GM19043 (cell line): ENCODE measurements around the gene ATOH8.

Experiments used
- ATAC-seq: cut with Tn5 transposase; IDR thresholded peaks from one replicate; pipeline ENCODE4 v1.9.1; 2021; ENCODE audit warnings: low read depth; ENCODE audit not compliant: unreplicated experiment

ATOH8 gene

GRCh38 chr2:85796046-85796340 lies 42.2 kb downstream of the ATOH8 start:
- ATAC-seq, result no peak

DNA sequence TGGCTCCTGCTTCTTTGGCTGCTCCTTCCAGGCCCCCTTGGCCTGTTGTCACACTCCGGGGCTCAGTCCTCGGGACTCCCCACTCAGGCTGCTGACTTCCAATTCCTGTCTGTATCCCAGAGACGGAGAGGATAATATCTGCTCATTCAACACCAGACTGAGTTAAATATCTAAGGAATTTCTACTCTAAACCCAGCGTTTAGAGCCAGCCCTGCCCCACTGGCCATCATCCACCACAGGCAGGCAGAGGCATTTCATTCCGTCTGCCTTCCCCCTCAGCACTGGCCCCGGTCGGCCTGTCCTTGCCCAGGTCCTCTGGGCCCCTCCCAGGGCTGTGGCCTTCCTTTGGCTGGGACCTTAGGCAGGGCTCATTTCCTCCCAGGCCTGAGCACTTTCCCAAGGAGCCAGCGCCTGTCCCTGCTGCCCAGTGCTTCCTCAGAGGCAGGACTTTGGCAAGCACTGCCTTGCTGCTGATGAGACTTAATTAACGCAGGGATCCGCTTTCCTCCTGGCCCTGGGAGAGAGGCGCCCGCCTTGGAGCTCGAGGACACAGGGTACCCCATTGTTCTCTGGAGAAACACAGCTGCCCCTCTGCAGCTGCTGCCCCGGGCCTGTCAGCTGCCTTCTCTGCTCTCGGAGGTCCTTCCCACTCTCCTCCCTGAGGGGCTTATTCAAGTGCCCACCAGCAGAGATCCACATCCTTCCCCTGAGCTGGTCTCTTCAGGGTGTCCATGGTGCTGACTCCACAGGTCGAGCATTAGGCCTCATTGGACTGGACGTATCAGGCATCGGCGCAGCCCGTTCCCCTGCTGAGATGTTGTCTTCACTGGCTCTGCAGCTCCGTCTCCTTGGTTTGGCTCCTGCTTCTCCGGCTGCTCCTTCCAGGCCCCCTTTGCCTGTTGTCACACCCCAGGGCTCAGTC lies 42.8 kb downstream of the ATOH8 start:
- ATAC-seq, result no peak

- ATAC-seq, result no peak
Observed at GRCh38 chr2:85797263-85797660, 43.5 kb downstream of the ATOH8 start.

DNA sequence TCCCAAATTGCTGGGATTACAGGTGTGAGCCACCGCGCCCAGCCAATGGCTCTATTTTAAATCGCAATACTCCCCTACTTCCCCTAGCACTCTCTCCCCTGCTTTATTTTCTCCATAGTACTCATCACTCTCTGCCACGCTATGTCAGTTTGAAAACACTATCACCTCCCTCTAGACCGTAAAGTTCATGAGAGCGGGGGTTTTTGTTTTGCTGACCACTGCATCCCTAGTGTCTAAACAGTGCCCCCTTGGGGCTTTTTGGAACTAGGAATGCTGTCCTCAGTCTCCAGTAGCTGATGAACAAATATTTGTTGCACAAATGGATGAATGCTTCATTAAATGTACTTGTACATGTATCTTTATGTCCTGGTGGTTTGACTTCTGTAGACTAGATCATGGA lies 44.1 kb downstream of the ATOH8 start:
- ATAC-seq, result no peak

GRCh38 chr2:85799215-85799956 lies 45.6 kb downstream of the ATOH8 start:
- ATAC-seq, result no peak

DNA sequence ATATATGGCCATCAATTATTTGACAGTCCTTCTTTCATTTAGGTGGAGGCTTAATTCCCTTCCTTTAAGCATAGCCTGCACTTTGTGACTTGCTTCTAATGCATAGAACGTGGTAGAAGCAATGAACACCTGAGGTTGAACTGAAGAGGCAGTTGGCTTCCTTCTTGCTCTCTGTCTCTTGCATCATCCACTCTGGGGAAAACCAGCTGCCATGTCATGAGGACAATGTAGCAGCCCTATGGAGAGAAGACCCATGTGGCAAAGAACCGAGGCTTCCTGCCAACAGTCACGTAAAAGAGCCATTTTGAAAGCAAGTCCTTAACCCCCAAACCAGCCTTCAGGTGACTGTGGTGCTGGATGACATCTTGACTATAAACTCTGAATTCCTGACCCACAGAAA lies 46.8 kb downstream of the ATOH8 start:
- ATAC-seq, result no peak

DNA sequence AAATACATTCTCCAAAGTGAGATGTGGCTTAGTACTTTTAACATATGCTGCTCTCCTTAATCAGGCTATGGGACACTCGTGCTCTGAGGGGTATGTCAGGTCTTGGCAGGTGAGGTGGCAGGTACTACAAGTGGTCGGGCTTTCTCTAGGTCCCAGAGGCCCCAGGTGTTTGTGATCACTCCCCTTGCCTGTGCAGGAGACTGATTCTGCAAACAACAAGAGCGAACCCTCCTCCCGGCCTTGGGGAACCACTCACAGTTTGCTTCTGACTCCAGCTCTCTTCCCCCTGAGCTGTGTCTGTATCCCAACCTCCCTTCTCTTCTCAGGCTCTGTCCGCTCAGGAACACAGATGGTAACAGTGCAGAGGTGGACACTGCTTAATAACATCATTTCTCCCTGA lies 48.1 kb downstream of the ATOH8 start:
- ATAC-seq, result no peak

DNA sequence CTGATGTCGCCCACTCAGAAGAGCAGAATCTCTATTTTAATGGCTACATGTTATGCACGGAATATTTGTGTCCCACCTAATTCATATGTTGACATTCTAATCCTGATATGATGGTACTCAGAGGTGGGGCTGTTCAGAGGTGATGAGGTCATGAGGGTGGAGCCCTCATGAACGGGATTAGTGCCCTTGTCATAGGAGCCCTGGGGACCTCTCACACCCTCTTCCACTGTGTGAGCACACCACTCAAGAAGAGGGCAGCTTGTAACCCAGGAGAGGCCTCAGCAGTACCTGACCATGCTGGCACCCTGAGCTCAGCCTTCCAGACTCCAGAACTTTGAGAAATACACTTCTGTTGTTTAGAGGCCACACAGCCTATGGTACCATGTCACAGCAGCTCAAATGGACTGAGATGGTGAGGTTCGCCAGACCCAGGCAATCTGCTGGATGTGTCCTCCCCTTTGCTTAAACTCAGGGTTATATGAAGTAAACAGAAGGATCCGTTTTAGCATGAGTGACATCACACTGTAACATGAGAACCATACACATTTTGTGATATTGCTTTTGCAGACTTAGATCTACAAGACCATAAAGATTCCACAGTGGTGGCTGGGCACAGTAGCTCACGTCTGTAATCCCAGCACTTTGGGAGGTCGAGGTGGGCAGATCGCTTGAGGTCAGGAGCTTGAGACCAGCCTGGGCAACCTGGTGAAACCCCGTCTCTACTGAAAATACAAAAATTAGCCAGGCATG lies 48.7 kb downstream of the ATOH8 start:
- ATAC-seq, result no peak

- no peak for ATAC-seq
Observed at GRCh38 chr2:85803704-85804425, 50.1 kb downstream of the ATOH8 start.

DNA sequence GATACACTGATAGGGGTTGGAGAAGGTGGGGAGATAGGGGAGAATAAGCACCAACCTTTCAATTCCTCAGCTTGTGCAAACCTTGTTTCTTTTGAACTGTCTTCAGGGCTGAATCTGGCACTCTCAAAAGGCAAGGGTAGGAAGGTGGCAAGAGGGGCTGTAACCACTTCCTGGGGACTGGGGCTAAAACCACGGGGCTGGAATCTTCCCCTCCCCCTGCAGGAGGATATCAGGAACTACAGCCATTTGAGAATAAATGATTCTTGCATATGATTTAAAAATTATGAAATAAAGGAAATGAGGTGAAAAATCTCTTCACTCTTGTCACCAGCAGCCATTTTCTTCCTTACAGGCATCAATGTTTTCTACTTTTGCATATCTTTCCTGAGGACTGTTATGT lies 50.8 kb downstream of the ATOH8 start:
- ATAC-seq, result no peak

DNA sequence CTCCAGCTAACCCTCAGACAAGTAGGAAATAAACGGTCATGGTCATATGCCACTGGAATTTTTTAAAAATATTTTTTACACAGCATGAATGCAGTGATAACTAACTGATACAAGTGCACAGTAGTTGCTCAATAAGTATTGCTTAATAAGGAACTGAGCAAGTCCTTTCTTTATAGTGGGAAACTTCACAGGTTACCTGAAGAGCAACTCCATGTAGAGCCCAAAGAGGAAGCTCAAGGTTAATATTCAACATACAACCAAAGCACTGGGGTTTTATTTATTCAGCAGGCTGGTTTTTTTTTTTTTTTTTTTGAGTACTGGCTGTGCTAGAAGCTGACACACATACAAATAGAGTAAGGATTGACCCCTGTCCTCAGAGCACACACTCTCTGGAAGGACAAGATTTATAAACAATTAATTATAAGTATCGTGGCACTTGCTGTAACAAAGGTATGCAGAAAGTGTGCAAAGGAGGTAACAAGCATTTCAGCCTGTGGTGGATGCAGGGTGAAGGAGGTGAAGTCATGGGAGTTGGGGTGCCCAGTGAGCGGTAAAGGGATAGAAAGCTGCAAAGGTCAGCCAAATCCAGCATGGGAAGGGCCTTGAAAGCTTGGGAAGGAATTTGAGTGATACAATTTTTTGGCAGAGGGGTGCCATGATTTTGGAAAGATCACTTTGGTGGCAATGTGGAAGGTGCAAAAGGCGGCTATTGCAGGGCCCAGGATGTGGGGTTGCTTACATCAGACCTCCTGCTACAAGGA lies 52.7 kb downstream of the ATOH8 start:
- no peak for ATAC-seq

GRCh38 chr2:85807756-85808155 lies 54.0 kb downstream of the ATOH8 start:
- no peak for ATAC-seq

- no peak for ATAC-seq
Observed at GRCh38 chr2:85810371-85811179, 56.8 kb downstream of the ATOH8 start.

DNA sequence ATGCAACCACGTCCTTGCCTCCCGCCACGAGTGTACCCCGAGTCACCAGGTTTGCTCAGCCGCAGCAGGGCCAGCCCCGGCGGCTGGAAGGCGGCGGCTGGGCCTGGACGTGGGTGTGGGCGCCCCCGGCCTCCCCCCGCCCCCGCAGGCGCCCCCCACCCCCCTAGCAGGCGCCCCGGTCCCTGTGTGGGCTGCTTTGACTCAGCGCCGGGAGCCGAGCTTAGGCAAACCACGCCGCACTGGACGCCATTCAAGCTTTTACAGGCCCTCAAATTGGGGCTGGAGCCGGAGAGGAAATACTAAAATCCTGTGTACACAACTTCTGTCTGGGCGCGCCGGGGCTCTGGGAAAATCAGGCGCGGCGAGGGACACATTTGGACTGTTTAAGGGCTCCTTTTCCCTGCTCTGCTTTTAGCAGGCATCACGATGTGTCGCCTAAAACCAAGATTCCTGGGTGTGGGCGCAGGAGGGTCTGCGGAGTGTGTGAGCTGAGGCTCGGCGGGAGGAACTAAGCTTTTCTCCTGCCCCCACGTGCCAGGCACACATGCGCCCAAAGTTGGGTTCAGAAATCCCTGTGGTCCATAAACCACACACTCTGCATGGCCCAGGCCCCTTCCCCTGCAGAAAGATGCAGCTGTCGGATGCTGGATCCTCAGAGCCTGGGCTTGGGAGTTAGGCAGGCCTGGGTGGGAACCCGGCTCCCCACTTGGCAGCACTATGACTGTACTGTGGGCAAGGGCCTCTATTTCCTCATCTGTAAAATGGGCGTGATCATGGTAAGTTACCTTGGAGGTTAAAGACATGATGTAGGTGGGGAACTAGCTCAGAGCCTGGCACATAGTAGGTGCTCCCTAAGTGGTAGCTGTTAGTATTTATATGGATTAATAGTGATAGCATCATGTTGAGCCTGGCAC lies 57.6 kb downstream of the ATOH8 start:
- no peak for ATAC-seq

DNA sequence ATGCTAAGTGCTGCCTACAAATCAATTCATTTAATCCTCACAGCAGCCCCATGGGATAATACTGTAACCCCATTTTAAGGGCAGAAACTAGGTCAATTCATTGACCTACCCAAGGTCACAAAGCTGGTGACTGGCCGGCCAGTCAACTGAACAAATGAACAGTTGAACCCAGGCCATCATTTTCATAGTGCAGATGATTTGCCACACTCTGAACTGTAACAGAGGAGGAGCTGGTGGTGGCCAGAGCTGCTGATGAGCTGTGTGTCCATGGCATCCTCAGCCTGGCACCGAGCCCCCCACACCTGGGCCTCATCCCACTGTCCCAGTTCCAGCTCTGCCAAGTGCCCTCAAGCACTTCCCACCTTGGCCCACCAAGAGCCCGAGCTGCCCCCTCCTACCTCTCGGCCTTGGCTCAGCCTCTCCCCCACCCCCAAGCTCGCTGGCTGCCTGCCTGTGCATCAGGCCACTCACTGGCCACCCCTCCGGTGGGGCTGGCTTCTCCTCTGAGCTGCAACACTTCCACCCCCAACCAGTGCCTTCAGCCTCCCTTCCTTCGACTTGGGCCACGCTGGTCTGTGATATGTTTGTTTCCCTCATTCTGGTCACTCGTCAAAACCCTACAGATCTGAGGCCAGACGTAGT lies 58.4 kb downstream of the ATOH8 start:
- ATAC-seq, result no peak

DNA sequence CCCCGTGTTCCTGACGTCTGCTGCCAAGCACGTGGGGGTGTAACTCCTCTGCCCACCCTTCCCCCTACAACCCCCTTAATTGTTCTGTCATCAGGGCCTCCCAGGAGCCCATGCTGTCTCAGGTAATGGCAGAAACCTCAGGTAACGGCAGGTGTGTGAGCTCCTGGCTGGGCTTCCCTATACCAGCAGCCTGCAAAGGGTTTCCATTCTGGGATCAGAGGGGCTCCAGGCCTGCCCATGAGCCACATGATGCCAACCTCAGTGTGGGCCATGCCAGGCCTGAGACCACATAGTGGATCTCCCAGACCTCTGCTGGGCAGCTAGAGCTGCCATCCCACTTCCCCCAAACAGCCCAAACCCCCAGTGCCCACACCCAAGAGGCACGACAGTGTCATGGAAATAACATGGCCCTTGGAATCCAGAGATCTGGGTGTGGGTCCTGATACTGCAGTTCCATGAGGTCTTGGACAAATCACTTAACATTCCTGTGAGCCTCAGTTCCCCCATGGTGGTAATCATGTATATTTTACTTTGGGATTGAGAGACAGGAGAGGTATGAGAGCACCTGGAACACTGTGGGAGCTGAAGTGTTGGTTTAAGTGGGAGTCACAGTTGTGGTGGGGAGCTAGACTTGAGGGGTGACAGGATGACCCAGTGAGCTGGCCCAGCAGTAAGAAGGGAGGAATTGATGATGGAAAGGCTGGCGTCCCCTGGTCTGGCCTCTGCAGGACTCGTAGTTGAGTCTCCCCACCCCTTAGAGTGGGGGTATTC lies 59.6 kb downstream of the ATOH8 start:
- no peak for ATAC-seq
